DMS53 treated with DMSO at 0.1 percent for 48 hours (cell line): Measurements from ENCODE around the gene DMAC2.
"Not testable (repeated sequence)": the region's sequence is repeated elsewhere in the genome, so short reads cannot be mapped to it uniquely, and the experiment has no call there.

Experiments
- DNase-seq: peaks from one replicate; lab custom pipeline; 2025; ENCODE audit not compliant: unreplicated experiment; lab: John Stamatoyannopoulos, UW

DMAC2 gene

GRCh38 chr19:41402010-41402409 is 37.7 kb downstream of the DMAC2 start:
- no peak for DNase-seq

- DNase-seq: no peak
Measured at GRCh38 chr19:41401483-41401882, 38.2 kb downstream of the DMAC2 start.

GRCh38 chr19:41399525-41399924 is 40.2 kb downstream of the DMAC2 start:
- DNase-seq: no peak

- no peak for DNase-seq
Measured at GRCh38 chr19:41399091-41399490, 40.6 kb downstream of the DMAC2 start.

GRCh38 chr19:41398598-41398997 is 41.1 kb downstream of the DMAC2 start:
- no peak for DNase-seq

- DNase-seq: no peak
Measured at GRCh38 chr19:41398050-41398418, 41.7 kb downstream of the DMAC2 start.

GRCh38 chr19:41397086-41398049 is 42.3 kb downstream of the DMAC2 start, which contains the start of the genes BCKDHA and EXOSC5:
Gene BCKDHA (plus strand): TSS chr19:41397818. CDS start chr19:41397828, 10 bp downstream.
Gene EXOSC5 (minus strand): TSS chr19:41397359. CDS start chr19:41397328, 31 bp downstream.
- DNase-seq: peak; percentile 99

- no peak for DNase-seq
Measured at GRCh38 chr19:41395355-41395754, 44.4 kb downstream of the DMAC2 start.

GRCh38 chr19:41392775-41393174 is 46.9 kb downstream of the DMAC2 start:
- DNase-seq: no peak

- no peak for DNase-seq
Measured at GRCh38 chr19:41391618-41392017, 48.1 kb downstream of the DMAC2 start.

- no peak for DNase-seq
Measured at GRCh38 chr19:41386442-41386841, 53.3 kb downstream of the DMAC2 start.

- no peak for DNase-seq
Measured at GRCh38 chr19:41384351-41384750, 55.4 kb downstream of the DMAC2 start.

- DNase-seq: not testable (repeated sequence)
Measured at GRCh38 chr19:41381536-41381935, 58.2 kb downstream of the DMAC2 start.
